Dedifferentiated amniotic fluid mesenchymal stem cell (primary cell): ENCODE measurements around the gene TM7SF2.

ENCODE experiments used
- DNase-seq: peaks from one replicate; pipeline ENCODE4 v3.0.0-alpha.2; 2016; ENCODE audit errors: extremely low spot score

TM7SF2 gene

GRCh38 chr11:65111744-65112545 is at the start of gene TM7SF2:
Gene TM7SF2, plus strand, starts transcription at chr11:65111872. Its CDS starts 144 bp downstream, at chr11:65112016.
- DNase-seq = peak; percentile 56

DNA sequence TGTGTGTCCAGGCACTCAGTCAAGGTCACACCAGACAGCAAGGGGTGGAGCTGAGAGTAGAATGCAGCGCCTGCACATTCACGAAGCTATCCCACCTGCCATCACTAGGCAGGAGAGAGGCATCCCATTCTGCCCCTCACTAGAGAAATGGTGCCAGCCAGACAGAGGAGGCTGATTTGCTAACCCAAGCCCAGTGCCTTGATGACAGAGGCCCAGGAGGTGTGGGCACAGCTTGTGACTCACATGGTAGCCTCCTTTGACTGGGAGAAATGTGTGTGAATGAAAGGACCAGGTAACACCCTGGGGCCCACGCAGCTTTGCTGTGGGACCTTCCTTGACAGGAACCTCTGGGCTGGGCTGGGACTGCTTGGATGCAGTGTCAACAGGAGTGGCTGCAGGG is 48.1 kb upstream of the TM7SF2 start:
- DNase-seq = no peak

- DNase-seq = no peak
These were observed 46.8 kb upstream of the TM7SF2 start for GRCh38 chr11:65064847-65065240.

DNA sequence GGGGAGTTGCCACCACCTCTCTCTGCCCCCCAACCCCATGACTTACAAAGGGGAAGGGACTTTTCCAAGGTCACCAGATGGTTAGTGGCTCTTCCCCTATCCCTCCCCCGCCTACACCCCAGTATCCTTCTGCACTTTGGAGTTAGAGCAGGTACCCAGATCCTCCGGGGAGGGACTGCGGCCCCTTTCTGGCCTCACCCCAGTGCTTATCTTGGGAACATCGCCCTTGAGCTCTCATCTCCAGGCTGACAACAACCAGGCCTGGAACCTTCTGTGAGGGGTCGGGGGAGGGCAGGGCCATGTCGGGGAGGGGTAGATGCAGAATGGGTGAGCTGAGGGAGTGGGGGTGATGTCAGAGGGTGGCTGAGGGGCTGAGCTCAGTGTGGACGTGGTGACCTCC is 45.8 kb upstream of the TM7SF2 start:
- DNase-seq = no peak

DNA sequence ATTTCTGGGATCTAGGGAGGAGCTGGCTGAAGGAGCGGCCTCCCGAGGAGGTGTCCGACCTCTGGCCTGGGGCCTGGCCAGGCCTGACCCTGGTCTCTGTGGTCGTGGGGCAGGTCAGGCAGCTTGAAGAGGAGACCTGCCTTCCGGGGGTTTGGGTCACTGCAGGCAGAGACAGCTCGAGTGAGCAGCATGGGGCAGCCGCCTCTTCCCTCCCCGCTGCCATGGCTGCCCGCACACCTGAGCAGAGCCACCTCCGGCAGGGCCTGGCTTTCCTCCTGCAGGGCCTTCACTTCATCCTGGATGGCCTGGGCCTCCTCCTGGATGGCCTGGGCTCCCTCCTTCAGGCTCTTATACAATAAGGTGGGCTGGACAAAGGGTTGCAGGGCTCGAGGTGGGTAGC is 45.4 kb upstream of the TM7SF2 start:
- DNase-seq = no peak

DNA sequence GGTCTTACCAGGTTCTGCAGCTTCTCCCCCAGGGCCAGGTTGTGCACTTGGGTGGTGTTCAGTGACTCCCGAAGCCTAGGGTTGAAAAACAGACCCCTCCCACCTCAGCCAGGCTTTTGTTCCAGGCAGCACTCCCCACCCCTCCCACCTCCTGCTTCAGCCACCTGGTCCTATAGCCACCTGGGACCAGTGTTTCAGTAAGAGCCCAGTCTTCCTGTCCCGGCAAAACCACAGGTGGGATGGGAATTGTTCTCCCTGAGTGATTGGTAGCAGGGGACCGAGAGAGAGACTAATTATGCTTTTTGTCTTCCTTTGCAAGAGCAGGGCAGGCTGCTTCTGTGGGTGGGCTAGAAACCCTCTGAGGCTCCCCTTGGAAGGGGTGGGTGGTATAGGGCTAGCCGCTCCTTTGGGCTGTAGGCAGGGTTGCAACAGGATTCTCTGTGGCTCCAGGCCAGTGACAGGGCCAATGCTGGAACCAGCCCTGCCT is 44.8 kb upstream of the TM7SF2 start:
- DNase-seq = no peak

- no peak for DNase-seq
These were observed 44.2 kb upstream of the TM7SF2 start for GRCh38 chr11:65067446-65067845.

DNA sequence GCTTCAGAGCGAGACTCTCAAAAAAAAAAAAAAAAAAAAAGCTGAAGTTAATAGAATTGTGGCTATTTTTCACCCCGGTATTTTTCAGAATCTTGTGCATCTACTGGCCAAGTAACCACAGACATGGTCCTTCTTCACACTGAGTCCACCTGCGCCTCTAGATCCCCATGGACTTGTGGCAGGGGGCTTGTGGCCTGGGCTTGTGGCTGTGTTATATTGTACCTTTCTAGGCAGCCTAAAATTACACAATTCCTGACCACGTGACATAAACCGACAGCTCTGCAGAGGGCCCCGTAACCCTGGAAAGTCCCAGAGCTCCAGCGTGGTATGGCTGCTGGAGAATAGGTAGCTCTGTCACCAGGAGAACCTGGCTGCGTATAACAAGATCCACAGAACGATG is 42.5 kb upstream of the TM7SF2 start:
- no peak for DNase-seq

GRCh38 chr11:65071907-65072630 is 39.6 kb upstream of the TM7SF2 start:
- DNase-seq = no peak

DNA sequence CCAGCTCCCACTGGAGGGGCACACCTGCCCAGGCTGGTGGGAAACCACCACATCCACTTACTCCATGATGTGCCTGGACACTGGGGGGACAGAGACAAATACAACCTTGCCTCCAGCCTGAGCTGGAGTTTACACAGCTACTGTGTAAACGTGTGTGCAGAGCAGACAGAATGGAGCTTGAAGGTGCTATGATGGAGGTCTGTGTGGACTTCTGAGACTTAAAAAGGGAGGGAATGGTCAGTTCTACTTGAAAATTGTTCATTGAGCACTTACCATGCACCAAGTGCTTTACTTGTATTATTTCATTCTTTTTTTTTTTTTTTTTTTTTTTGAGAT is 39.1 kb upstream of the TM7SF2 start:
- no peak for DNase-seq

DNA sequence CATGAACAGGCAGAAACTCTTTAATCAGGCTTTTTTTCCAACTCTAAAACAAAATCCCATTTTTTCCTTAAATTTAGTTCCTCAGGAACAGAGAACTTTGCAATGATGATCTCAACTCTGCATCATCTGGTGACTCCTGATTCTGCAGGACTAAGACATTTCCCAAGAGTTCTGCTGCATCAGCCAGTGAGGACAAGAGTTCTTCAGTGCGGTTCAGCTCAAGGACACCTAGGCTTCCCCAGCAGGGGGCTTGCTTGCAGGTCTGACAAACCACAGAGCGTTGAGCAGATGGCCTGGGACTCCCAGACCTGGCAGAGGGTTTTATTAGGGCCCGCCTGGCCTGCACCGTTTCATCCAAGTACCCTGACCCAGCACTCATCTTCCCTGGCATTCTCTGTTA is 34.2 kb upstream of the TM7SF2 start:
- DNase-seq = no peak

GRCh38 chr11:65078151-65078550 is 33.5 kb upstream of the TM7SF2 start:
- no peak for DNase-seq

GRCh38 chr11:65078786-65079342 is 32.8 kb upstream of the TM7SF2 start:
- DNase-seq = no peak

- DNase-seq = no peak
These were observed 28.4 kb upstream of the TM7SF2 start for GRCh38 chr11:65083134-65083833.

DNA sequence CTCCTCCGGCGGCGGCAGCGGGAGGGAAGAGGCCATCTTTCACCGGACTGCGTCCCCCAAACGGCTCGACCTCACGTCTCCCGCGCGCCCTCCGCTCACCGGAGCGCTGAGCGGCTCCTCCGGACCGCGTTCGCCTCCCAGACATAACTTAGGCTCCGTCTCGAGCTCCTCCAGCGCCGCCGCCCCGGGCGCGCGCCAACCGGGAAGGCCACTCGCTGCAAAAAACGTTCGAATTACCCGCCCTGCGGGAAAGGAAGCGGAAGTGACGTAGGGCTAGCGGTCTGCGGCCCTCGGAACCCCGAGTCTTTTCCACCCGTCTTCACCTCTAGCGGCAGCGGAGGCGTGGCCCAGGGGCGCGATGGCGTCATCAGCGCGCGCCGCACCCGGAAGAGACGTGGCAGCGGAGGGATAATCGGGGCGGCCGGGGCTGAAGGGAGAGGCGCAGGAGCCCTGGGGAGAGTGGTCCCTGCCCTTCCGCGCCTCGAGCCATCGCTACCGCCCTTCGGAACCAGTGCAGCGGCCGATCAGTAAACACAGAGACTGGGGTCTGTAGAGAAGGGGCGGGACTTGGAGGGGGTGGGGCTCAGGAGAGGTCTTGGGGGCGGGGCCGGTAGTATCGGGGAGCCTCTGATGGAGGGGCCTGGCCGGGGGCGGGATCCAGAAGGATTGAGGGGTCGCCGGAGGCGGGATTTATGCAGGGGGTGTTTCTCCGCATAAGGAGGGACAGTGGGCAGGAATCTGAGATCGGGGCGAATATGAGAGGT is 27.7 kb upstream of the TM7SF2 start, which contains the start of the genes CDCA5 and ZFPL1:
CDCA5 (minus strand) TSS at position 207 of the 764 bp plus-strand sequence; CDS start at position 145, 62 bp downstream.
ZFPL1 (plus strand) TSS at position 389 of the 764 bp plus-strand sequence. CDS start 477 bp downstream, outside the sequence.
- peak; percentile 90 for DNase-seq

DNA sequence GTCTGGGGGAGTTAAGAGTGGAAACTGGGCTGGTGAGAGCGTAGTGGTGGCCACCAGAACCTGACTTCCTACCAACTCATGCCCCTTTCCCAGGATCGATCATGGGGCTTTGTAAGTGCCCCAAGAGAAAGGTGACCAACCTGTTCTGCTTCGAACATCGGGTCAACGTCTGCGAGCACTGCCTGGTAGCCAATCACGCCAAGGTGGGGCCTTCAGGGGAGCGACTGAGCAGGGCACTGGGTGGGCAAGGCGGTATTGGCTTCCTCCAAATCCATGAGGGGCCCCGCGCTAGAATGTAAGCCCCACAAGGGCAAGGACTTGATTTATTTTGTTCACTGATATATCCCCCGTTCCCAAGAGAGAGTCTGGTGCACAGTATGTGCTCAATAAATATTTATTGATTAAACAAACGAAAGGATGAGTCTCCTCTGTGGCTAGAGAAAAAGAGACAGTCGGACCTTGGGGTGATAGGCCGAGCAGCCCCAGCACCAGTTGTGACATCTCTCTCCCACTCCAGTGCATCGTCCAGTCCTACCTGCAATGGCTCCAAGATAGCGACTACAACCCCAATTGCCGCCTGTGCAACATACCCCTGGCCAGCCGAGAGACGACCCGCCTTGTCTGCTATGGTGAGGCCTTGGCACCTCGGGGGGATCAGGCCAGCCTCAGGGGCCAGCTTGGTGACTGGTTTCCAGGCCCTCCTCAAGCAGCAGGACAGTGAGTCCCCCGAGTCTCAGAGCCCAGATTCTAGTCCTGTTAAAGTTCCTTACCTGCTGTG is 26.9 kb upstream of the TM7SF2 start:
- no peak for DNase-seq

- no peak for DNase-seq
These were observed 26.2 kb upstream of the TM7SF2 start for GRCh38 chr11:65085446-65085845.

DNA sequence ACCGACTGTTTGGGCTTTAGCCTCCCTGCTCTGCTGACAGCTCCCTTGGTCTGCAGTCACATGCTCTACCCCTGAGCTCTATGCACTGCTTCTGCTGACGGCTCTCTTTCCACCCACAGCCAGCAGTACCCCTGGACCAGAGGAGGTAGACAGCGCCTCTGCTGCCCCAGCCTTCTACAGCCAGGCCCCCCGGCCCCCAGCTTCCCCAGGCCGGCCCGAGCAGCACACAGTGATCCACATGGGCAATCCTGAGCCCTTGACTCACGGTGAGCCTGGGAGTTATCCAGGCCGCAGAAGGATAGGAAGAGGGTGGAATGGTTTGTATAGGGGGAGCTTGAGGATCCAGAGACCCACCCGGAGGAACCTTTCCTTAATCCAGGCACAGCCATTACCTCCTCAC is 24.9 kb upstream of the TM7SF2 start:
- no peak for DNase-seq

DNA sequence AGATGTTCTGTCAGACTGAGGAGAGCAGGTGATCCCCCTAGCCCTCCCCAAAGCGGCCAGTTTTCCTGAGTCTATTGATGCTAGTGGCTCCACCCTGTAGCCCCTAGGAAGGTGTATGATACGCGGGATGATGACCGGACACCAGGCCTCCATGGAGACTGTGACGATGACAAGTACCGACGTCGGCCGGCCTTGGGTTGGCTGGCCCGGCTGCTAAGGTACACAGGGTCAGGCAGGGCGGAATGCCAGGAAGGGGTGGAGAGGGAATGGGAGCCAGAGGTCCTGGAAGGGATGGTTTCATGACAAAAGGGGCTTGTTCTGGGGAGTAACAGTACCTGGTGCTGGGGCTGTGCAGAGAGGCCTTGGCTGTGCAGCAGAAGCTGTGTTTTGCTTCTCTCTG is 24.5 kb upstream of the TM7SF2 start:
- DNase-seq = no peak

GRCh38 chr11:65087827-65088226 is 23.8 kb upstream of the TM7SF2 start:
- DNase-seq = no peak
